ENCODE measurements around the gene APBB1IP. TPM values are rescaled to one million over a fixed set of nuclear protein-coding genes. Genes with fewer than 3 reads are reported as not detected.

The APBB1IP gene
- total RNA-seq, 1 donor from 2014 or later, result under 0.01 TPM

Other genes starting within 250 kb of the APBB1IP start
- not detected in 2 replicates for gene GAD2, start 221.6 kb upstream of the APBB1IP start, total RNA-seq